Loucy (cell line): ENCODE data around the gene ZNF423.

Experiments
- H2AFZ ChIP-seq: fragments of 200-600 bp; sonication (generic); 2 replicates; pipeline ENCODE4 v1.6.0; 2016; ENCODE audit warnings: antibody characterized with exemption, mild to moderate bottlenecking, low read length, moderate library complexity
- H3F3A ChIP-seq: fragments of 200-600 bp; 2 replicates; pipeline ENCODE4 v1.6.0; 2016; ENCODE audit warnings: antibody characterized with exemption, low read depth, mild to moderate bottlenecking
- H3K27me3 ChIP-seq: fragments of 200-600 bp; sonication (generic); 2 replicates; pipeline ENCODE4 v1.6.1; 2014; ENCODE audit warnings: low read length, mild to moderate bottlenecking; ENCODE audit not compliant: insufficient read depth, poor library complexity, severe bottlenecking
- H3K36me3 ChIP-seq: fragments of 200-600 bp; sonication (generic); 2 replicates; pipeline ENCODE4 v1.6.1; 2016; ENCODE audit warnings: low read length; ENCODE audit not compliant: insufficient read depth
- H3K4me1 ChIP-seq: fragments of 200-600 bp; sonication (generic); 2 replicates; pipeline ENCODE4 v1.5.1; 2014; ENCODE audit warnings: low read length, mild to moderate bottlenecking; ENCODE audit not compliant: insufficient read depth, poor library complexity, severe bottlenecking
- H3K4me2 ChIP-seq: fragments of 200-600 bp; sonication (generic); 2 replicates; pipeline ENCODE4 v1.6.0; 2014; ENCODE audit warnings: antibody characterized with exemption, low read length, low read depth, mild to moderate bottlenecking; ENCODE audit not compliant: poor library complexity, severe bottlenecking
- H3K4me3 ChIP-seq: fragments of 200-600 bp; sonication (generic); 2 replicates; pipeline ENCODE4 v1.5.1; 2014; ENCODE audit warnings: low read length, mild to moderate bottlenecking, mixed read lengths; ENCODE audit not compliant: poor library complexity, severe bottlenecking
- H3K79me2 ChIP-seq: fragments of 200-600 bp; sonication (generic); 2 replicates; pipeline ENCODE4 v1.6.1; 2014; ENCODE audit warnings: low read length; ENCODE audit not compliant: insufficient read depth
- H3K9ac ChIP-seq: fragments of 200-600 bp; sonication (generic); 2 replicates; pipeline ENCODE4 v1.6.0; 2014; ENCODE audit warnings: mild to moderate bottlenecking, low read depth, low read length, moderate library complexity; ENCODE audit not compliant: poor library complexity, severe bottlenecking
- H3K9me2 ChIP-seq: fragments of 200-600 bp; sonication (generic); replicated peaks from 2 replicates; pipeline ENCODE4 v1.6.1; 2016; ENCODE audit warnings: low read depth, low read length, mixed read lengths
- H3K9me3 ChIP-seq: fragments of 200-600 bp; sonication (generic); 2 replicates; pipeline ENCODE4 v1.6.1; 2014; ENCODE audit warnings: mild to moderate bottlenecking, antibody characterized with exemption, low read length, low read depth; ENCODE audit not compliant: insufficient read depth
- H4K20me1 ChIP-seq: fragments of 200-600 bp; sonication (generic); 2 replicates; pipeline ENCODE4 v1.6.0; 2014; ENCODE audit warnings: antibody characterized with exemption, low read length, mild to moderate bottlenecking; ENCODE audit not compliant: insufficient read depth, poor library complexity, severe bottlenecking
- CTCF ChIP-seq: fragments of 200-600 bp; sonication (generic); conservative IDR thresholded peaks from 2 replicates; pipeline ENCODE4 v1.5.1; 2014; ENCODE audit warnings: mild to moderate bottlenecking, antibody characterized with exemption, low read length
- EZH2phosphoT487 ChIP-seq: fragments of 200-600 bp; IDR thresholded peaks from 2 replicates; pipeline ENCODE4 v1.6.1; 2018; ENCODE audit warnings: antibody characterized with exemption, mild to moderate bottlenecking, moderate library complexity, borderline replicate concordance

ZNF423 gene

GRCh38 chr16:49530427-49530970 is 325.4 kb downstream of the ZNF423 start:
- Histone ChIP-seq H3K4me3 (no peak overlapping the region), H2AFZ (no peak overlapping the region), H3K9ac (no peak overlapping the region), H3K4me1 (peaks cover 4% of the 10 kb centered on the region), H3K9me3 (no peaks in the 10 kb centered on the region), H3F3A (no peaks in the 10 kb centered on the region), H3K36me3 (no peaks in the 10 kb centered on the region), H3K79me2 (no peaks in the 10 kb centered on the region), H3K27me3 (no peaks in the 10 kb centered on the region), H3K9me2 (no peaks in the 10 kb centered on the region), H4K20me1 (no peaks in the 10 kb centered on the region), H3K4me2 (no peak overlapping the region)
- TF ChIP-seq EZH2phosphoT487: no peak
- TF ChIP-seq CTCF: no peak

GRCh38 chr16:49529411-49530045 is 326.4 kb downstream of the ZNF423 start:
- Histone ChIP-seq H3K36me3 (no peaks in the 10 kb centered on the region), H3F3A (no peaks in the 10 kb centered on the region), H3K79me2 (no peaks in the 10 kb centered on the region), H3K4me3 (no peak overlapping the region), H3K9ac (no peak overlapping the region), H3K9me2 (no peaks in the 10 kb centered on the region), H4K20me1 (no peaks in the 10 kb centered on the region), H3K27me3 (no peaks in the 10 kb centered on the region), H3K9me3 (no peaks in the 10 kb centered on the region), H3K4me1 (peaks cover 4% of the 10 kb centered on the region), H2AFZ (no peak overlapping the region), H3K4me2 (no peak overlapping the region)
- TF ChIP-seq EZH2phosphoT487 (no peak), CTCF (no peak)

DNA sequence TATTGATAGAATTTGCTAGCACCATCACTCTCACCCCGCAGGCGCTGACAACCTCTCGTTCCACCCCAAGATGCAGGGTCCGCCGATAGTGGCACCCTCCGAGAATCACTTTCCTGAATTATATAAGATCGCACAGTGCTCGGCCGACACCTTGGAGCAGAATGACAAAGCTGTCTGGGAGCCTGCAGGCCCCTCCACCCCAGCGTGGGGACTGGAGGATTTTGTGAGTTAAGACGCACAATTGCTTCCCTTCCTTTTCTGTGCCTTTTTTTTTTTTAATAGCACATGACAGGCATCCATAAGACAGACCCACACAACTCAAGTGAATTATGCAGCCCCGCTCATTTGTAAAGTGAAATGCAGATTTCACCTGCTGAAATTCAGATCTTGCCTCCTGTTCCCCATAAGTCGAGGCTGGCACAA is 327.0 kb downstream of the ZNF423 start:
- no peaks in the 10 kb centered on the region for H3K9me2 ChIP-seq
- H4K20me1 ChIP-seq: no peaks in the 10 kb centered on the region
- H3F3A ChIP-seq: no peaks in the 10 kb centered on the region
- H3K9ac ChIP-seq: no peak overlapping the region
- no peak overlapping the region for H2AFZ ChIP-seq
- H3K36me3 ChIP-seq: no peaks in the 10 kb centered on the region
- H3K4me3 ChIP-seq: no peak overlapping the region
- TF ChIP-seq CTCF: no peak
- TF ChIP-seq EZH2phosphoT487: no peak
- H3K79me2 ChIP-seq: no peaks in the 10 kb centered on the region
- no peaks in the 10 kb centered on the region for H3K27me3 ChIP-seq
- no peaks in the 10 kb centered on the region for H3K9me3 ChIP-seq
- H3K4me2 ChIP-seq: no peak overlapping the region
- peaks cover 4% of the 10 kb centered on the region for H3K4me1 ChIP-seq
